Amniotic epithelial cell (primary cell): ENCODE measurements around the gene ZNF518A.

Source experiments
- DNase-seq: peaks from one replicate; pipeline ENCODE4 v3.0.0-alpha.2; 2010; ENCODE audit warnings: low read depth

ZNF518A gene, protein sequence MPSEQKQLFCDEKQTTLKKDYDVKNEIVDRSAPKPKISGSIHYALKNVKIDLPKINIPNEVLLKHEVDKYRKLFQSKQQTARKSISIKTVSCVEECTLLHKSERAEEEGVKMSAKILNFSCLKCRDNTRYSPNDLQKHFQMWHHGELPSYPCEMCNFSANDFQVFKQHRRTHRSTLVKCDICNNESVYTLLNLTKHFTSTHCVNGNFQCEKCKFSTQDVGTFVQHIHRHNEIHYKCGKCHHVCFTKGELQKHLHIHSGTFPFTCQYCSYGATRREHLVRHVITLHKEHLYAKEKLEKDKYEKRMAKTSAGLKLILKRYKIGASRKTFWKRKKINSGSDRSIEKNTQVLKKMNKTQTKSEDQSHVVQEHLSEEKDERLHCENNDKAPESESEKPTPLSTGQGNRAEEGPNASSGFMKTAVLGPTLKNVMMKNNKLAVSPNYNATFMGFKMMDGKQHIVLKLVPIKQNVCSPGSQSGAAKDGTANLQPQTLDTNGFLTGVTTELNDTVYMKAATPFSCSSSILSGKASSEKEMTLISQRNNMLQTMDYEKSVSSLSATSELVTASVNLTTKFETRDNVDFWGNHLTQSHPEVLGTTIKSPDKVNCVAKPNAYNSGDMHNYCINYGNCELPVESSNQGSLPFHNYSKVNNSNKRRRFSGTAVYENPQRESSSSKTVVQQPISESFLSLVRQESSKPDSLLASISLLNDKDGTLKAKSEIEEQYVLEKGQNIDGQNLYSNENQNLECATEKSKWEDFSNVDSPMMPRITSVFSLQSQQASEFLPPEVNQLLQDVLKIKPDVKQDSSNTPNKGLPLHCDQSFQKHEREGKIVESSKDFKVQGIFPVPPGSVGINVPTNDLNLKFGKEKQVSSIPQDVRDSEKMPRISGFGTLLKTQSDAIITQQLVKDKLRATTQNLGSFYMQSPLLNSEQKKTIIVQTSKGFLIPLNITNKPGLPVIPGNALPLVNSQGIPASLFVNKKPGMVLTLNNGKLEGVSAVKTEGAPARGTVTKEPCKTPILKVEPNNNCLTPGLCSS (N-terminal part only)

DNA sequence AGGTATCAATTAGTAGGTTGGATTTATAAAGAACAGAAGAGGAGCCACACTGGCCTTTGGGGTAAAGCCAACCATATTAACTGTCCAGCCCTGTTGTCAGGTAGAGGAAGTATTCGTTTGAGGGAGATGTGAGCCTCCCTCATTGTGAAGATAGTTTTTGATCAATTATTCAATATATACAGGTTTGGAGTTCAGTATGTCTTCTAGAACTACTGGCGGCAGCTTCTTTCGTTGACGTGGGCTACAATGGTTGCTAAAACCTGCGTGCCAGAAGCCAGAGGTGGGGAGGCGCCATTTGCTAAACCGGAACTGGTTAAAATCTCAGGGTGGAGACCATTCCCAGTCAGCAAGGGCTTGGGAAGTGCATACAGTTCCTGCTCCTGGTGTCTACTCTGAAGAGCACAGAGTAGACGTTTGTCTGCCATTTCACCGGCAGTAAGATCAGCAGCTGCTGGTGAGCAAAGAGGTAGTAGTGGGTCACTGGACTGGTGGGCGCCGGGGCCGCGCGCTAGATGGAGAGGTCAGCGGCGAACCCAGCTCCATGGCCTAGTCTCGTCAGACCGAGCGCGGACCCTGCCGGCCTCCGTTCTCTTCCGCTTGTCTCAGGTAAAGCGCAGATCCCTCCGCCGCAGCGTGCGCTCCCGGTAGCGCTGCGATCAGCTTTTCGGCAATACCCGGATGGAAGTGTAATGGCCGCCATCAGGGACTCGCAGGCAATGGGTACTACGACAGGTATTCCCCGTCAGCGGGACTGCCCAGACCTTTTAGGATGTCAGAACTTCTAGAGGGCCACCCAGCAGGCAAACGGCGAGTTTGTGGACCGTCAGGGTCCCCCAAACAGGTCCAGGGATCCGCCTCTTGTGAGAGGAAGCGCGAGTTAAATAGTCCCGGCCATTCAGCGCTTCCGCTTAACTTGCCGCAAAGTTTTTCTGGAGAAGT is at the start of gene ZNF518A:
ZNF518A (plus strand) TSS at position 911 of the 939 bp plus-strand sequence. CDS start 26,026 bp downstream, outside the sequence.
- DNase-seq: peak; percentile 99

DNA sequence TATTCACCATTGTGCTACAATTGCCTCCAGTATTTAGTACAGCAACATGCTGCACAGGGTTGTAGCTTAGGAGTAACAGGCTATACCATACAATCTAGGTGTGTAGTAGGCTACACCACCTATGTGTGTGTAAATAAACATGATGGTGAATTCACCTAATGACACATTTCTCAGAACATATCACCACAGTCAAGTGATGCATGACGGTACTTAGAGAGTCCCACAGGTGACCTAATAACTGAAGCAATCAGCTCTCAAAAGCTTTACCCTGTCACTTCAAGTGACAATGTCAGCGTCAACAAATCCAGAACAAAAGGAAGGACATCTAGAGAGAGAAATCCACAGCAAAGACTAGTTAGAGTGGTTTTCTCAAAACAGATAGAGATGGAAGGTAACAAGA is 47.9 kb upstream of the ZNF518A start:
- DNase-seq: no peak

DNA sequence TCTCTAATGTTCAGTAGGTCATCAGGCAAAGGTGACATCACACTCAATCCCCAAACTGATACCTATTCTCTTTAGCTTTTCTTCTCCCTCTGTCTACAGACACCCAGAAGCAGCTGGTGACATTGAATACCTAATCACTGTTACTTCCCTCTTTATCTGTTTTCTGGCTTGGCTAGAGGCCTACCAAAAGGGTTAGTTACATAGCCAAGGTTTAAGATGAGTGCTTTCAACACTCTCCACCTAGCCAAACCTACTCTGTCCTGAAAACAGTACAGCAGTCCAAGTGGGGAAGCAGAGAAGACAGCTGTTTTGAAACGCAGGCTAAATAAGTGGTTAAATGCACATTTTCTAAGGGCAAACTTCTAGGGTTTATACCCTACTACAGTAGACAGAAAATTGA is 47.3 kb upstream of the ZNF518A start:
- DNase-seq: no peak

DNA sequence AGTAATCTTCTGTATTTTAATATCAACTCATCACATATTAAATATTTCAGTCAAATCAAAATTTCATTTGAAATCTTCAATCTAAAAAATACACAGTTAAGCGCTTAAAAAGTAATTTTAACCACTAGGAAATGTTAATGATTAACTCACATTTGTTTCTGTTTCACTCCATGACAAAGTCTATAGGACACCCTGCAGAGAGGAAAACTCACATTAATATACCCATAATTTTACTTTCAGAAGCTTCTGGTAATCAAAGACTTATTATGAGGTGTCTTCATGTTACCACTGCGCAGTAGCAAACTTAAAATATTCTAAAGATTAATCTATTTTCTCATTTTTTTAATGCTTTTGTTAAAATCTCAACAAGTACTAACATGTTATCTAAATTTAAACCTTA is 41.0 kb upstream of the ZNF518A start:
- DNase-seq: no peak

DNA sequence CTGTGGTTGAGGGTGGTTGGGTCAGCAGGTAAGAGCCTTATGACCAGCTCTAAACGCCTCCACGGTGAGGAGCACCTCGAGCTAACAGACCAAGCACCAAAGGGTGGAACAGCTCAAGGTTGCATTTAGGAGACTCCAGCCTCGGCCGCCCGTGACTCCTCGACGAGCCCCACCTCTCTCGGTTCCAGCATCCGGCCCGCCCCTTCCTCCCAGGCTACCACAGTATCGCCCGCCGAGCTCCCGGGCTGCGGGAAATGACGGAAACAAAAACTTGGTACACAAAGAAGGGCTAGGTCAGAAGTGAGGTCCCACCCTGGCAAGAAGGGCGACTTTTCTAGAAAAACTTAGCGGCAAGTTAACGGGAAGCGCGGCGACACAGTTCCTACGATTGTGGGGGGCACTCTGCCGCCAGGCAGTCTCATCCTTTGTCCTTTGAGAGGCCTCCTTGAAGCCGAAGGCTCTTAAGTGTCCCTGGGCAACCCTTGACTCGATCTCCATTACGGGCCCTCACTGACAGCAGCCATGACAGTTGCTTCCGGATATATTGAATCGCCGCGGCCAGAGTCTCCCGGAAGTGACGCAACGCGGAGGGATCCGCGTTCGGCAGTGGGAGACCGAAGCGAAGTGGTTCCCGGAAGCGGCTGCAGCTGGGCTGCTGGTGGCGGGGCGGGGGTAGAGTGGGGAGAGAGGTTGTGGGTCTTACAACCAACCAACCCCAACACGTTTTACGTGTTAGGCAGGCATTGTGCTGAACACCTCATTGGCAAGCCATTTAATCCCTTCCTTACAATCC is 40.2 kb upstream of the ZNF518A start:
- DNase-seq: peak; percentile 97

DNA sequence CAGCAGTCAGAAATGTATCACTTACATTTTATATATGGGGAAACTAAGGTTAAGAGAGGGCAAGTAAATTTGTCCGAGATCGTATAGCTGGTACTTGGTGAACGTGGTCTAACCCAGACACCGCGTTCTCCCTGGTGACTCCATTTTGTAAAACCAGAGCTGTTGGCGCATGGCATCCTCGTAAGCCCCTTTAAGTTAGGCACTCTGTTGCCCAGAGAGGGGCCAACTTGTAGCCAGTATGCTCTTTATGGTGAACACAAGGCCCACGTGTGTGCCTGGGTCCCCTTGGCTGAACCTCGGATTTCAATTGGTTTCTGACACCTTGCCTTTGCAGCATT is 39.7 kb upstream of the ZNF518A start:
- no peak for DNase-seq

DNA sequence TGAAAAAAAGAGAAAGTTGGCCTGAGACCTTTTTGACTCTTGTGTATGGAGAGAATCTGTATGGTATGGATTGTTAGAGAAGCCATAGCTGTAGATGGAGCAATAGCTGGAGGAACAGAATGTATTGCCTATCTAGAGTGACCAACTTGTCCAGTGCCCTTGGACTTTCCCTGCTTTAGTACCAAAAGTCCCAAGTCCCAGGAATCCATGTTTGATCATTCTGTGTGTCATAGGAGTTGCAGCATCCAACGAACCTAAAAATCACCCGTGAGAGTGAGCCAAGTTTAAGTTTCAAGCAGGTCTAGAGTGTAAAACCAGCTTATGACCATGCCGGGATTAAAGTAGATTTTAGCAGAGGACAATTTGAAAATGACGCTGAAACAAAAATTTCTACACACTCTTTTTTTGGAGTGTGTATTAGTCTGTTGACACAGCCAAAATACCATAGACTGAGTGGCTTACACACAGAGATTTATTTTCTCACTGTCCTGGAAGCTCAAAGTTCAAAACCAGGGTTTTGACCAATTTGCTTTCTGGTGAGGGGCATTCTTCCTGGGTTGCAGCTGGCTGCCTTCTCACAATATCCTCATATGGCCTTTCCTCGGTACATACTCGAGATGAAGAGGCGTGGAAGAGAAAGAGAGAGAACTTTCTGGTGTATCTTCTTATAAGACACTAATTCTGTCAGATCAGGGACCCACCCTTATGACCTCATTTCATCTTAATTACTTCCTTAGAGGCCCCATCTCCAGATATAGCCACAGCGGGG is 36.9 kb upstream of the ZNF518A start:
- DNase-seq: no peak

DNA sequence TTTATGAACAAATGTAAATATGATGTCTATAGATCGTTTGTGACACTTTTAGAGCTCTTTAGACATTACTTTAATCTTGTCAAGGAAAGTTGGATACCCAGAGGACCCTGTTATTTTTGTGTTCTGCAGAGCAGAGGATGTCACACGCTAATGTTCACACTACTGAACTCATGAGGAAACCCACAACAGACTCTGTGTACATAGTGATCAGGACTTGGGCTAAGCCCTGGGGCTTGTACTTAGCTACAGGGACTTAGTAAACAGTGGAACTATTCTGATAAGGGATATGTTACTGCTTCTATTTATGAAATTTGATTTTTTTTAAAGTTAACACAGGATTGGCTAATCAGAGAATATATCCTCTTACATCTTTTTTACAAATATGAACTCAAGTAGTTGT is 36.1 kb upstream of the ZNF518A start:
- no peak for DNase-seq

DNA sequence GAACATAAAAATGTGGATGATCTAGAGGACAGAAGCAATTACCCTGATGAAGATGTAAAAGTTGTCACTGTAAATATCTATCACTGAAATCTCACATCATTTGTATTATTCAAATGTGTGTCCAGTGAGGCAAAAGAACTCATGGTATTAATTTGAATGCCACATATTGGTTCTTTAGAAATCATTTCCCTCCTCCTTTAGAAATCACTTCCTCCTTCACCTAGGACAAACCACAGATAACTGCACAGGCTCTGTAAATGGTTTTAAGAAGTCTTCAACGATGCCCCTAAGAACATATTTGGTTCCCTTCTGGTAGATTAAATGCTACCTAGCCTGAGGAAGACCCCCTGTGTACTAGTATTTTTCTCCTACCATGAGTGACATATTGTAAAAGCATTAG is 33.1 kb upstream of the ZNF518A start:
- no peak for DNase-seq

DNA sequence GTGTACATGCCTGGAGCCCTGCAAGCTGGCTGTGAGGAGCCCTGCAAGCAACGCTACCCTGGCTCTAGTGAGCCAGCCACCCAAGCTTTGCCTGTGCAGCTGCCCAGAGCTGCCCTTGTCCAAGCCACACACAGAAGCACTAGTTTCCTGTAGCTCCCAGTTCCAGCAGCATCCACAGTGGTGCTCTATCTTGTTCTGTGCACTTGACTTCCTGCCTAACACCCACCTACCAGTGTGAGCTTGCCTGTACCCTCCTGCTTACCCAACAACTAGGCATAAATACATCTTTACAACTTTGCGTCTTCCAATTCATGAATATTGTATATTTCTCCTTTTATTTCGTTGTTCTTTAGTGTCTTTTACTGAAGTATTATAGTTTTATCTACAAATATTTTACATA is 32.2 kb upstream of the ZNF518A start:
- no peak for DNase-seq

DNA sequence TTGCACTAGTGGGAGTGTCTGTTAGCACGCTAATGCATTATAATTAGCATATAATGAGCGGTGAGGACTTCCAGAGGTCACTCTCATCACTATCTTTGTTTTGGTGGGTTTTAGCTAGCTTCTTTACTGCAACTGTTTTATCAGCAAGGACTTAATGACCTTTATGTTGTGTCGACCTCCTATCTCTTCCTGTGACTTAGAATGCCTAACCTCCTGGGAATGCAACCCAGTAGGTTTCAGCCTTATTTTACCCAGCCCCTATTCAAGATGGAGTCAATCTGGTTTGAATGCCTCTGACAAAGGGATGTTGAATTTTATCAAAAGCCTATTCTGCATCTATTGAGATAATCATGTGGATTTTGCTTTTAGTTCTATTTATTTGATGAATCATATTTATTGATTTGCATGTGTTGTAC is 22.5 kb upstream of the ZNF518A start:
- DNase-seq: no peak

DNA sequence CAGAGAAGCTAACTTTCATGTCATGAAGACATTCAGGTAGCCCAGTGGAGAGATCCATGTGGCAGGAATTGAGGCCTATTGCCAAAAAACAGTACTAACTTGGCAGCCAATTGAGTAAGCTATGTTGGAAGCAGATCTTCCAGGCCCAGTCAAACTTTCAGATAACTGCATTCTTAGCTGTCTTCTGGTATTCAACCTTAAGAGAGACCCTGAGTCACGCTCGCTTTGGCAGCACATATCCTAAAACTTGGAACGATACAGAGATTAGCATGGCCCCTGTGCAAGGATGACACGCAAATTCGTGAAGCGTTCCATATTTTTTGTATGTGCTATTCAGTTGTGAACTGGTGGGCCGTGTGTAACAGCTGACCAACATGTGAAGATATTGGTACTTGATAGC is 17.6 kb upstream of the ZNF518A start:
- no peak for DNase-seq

DNA sequence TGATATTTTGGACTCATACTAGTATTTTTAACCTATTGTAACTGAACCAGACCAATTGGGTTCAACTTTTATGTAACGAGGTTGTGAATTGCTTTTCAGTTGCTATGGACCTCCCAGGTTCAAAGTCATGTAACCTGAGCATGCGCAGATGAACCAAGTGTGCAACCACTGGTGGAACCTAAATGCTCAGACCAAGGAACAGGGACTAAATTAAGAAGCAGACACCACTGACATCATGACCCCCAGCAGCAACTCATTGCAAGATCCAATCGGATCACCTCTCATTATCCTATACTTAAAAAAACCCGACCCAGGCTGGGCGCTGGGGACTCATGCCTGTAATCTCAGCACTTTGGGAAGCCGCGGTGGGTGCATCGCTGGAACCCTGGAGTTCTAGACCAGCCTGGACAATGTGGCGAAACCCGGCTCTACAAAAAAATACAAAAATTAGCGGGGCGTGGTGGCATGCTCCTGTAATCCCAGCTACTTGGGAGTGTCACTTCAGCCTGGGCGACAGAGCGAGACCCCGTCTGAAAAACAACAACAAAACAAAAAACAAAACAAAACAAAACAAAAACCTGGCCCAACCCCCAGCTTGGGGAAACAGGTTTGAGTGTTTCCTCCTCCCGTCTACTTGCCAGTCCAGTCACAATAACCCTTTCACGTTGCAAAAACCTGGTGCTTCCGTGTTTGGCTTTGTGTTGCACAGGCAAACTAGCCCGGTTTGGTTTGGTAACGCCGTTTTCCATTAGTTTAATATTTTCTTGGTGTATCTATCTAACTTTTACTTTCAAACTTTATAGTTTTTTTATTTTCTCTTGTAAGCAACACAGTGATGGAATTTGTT is 11.3 kb upstream of the ZNF518A start:
- DNase-seq: no peak

DNA sequence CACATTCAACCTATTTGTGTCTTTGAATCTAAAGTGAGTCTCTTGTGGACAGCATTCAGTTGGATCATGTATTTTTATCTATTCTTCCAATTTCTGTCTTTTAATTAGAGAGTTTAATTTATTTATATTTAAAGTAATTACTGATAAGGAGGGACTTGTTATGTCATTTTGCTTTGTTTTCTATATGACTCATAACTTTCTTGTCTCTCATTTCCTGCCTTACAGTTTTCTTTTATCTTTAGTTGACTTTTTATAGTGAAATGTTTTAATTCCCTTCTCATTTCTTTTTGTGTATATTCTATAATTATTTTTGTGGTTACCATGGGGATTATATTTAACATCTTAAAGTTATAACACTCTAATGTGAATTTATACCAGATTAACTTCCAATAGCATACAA is 7.3 kb upstream of the ZNF518A start:
- DNase-seq: no peak

DNA sequence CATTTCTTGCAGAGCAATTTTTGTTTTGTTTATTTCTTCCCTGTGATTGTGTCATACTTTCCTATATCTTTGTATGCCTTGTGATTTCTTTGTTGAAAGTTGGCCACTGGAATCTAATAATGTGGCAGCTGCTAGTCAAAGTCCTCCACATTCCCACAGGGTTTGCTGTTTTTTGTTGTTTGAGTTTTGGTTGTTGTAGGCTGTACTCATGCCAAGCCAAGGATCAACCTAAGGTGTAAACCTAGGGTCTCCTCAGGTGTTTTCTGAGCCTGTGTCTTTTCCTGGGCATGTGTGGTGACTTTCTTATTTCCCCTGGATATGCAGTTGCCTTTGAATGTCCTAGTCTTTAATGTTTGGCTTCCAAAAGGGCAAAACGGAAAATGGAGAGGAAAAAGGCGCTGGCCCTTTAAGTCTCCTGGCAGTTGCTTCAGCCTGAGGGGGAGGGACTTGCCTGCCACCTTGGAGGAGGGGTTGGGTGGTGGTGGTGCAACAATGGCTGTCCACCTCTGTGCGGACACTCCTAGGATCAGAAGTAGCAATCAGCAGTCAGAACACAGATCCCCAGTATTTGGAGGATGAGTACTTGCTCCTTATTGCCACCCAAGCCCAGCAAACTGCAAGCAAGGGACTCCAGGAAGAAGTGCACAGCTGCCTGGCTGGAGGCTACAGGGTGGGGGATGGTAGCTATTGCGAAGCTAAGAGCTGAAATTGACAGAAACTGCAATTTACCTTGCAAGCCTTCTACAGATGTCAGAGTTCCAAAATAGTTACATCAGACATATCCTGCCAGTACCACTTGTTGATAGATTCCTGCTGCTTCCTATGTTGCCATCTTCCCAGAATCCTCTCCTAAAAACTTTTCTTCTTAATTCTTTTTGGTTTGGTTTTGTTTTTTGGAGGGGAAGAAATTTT is 5.6 kb upstream of the ZNF518A start:
- peak; percentile 77 for DNase-seq

DNA sequence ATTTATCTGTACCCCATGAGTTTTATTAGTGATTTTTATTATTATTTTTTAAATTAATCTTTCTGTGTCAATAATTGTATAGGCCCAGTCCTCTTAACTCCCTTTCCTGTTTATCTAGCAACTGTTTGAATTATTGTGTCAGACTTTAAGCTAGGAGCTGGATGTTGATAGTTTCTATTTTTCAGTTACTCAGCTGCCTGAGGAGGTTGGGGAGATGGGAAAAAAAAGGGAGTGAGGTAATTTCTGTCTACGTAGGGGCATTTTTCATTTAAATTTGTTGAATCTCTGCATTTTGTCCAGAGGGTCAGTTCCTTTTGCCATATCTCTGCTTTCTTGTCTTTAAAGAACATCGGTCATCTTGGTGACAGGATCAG is 5.0 kb upstream of the ZNF518A start:
- peak; percentile 50 for DNase-seq

DNA sequence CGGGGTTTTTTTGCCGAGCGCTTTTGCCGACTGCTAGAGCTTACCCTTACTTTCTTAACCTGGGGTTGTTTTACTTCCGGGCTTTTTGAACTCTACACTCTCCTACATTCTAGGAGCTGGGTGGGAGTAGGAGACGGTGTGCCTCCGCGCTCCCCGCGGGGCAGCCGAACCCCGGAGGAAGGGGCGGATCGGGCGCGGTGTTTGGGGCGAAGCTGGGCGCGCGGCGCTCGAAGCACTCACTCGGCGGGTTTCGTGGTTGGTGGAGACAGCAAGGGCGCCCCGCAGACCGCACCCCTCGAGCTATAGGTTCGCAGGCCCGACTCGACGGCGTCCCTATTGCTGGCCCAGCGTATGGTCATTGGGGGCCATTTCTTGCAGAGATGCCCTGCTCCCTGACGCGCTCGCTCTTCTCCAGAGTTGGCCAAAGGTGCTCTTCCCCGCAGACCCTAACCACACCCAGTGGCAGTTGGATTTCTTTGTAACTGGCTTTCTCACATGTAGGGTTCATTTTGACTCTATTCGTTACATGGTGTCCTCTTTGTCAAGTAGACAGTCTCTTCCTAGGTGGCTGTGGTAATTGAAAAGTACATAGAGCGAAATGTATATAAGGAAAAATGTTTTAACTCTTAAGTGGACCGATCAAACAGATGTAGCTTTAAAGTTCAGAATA is 364 bp downstream of the ZNF518A start:
- DNase-seq: no peak

DNA sequence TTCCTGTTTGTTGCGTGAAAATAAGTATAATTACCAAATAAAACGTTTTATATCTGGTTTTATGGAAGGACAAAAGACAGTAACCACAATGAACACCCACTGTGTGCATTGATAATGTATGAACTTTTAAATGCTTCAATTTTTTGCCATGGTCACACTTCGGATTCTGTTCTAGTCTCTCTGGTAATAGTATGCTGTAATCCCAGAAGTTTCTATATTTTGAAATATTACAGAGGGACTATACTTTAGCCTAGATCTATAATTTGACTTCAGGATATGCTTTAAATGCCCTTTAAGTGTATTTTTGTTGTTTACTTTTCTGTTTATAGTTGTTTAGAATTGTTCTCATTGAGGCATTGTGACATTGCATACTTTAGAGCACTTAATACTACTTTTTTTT is 1.5 kb downstream of the ZNF518A start:
- DNase-seq: no peak
